Omental fat pad (tissue), 4 donors: Measurements from ENCODE around the gene VANGL2. TPM values are rescaled to one million over a fixed set of nuclear protein-coding genes. Genes with fewer than 3 reads are reported as not detected.

ENCODE experiments used
- ATAC-seq: fragments of 150-250 bp; one replicate; pipeline ENCODE4 v1.9.1; 2016; ENCODE audit warnings: mild to moderate bottlenecking, moderate library complexity; ENCODE audit not compliant: low FRiP score
- DNase-seq: peaks from one replicate; pipeline ENCODE4 v3.0.0-alpha.2; 2019; ENCODE audit warnings: low spot score
- total RNA-seq, 4 donors: library from RNA; depleted of rRNA; stranded (reverse); fragments of >200 nt; gene quantifications; one replicate each; pipeline ENCODE4 v1.1.0, GENCODE V29; 2016
- TF ChIP-seq, protein P1 (sequence below), 3 donors: fragments of 450-650 bp; IDR thresholded peaks; one replicate each; pipeline ENCODE4 v1.5.1; 2016 to 2017; ENCODE audit warnings: antibody characterized with exemption in 3 of 3, mild to moderate bottlenecking in 3 of 3, moderate library complexity in 2 of 3

Gene VANGL2
- total RNA-seq, 4 donors from 2014 or later = 0.36 to 2.0 (median 1.0) TPM

DNA sequence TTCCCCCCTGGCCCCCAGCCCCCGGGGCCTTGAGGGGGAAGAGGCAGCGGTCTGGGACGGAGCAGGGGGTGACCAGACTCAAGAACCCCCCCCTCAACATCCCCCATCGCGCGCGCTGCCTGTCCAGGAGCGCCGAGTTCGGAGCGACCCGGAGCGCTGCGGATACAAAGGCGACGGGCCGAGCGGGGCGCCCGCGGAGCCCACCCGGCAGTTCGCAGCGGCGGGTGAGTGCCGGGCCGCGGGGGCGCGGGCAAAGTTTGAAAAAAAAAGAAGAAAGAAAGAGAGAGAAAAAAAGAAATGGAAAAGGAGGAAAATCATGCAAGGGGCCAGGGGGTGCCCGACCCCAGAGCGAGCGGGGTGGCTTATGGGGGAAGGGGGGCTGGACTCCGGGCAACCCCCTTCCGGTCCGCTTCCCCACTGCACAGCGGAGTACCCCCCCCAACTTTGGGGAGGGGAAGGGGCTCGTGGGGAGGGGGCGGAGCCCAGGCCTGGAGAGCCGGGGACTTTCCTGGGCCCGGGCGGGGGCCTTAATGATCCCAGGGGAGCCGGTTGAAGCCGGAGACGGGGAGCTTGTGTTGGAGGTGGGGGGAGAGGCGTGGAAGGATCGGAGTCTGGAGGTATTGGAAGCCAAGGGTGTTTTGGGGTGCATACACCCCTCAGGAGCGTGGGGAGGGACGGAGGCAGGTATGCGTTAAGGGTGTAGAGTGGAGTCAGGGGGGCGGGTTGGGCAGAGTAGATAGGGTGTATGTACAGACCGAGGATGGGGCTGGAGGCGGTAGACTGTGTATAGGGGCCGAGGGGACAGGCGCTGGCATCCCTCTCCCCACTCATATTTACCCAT is 502 bp downstream of the VANGL2 start:
- DNase-seq (no peak), ATAC-seq (peak; percentile 6)
- TF ChIP-seq, protein P1, sequence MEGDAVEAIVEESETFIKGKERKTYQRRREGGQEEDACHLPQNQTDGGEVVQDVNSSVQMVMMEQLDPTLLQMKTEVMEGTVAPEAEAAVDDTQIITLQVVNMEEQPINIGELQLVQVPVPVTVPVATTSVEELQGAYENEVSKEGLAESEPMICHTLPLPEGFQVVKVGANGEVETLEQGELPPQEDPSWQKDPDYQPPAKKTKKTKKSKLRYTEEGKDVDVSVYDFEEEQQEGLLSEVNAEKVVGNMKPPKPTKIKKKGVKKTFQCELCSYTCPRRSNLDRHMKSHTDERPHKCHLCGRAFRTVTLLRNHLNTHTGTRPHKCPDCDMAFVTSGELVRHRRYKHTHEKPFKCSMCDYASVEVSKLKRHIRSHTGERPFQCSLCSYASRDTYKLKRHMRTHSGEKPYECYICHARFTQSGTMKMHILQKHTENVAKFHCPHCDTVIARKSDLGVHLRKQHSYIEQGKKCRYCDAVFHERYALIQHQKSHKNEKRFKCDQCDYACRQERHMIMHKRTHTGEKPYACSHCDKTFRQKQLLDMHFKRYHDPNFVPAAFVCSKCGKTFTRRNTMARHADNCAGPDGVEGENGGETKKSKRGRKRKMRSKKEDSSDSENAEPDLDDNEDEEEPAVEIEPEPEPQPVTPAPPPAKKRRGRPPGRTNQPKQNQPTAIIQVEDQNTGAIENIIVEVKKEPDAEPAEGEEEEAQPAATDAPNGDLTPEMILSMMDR (IDR thresholded peaks at IDR 0.05) = no peak

DNA sequence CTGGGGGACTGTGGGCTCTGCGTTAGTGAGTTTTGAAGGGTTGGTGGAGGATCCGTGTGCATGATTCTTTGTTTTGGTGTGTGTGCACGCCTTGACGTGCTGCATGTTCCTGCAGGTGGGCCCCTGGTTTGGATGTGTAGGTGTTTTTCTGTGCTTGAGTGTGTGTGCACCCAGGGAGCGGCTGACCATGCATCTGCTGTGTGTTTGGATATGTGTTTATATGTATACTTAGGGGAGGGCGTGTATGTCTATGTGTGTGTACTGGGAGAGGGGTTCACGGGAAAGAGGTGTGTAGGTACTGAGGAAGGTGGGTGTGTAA is 1.1 kb downstream of the VANGL2 start:
- ATAC-seq = no peak
- DNase-seq = no peak
- TF ChIP-seq, protein P1 (IDR thresholded peaks at IDR 0.05) = no peak

DNA sequence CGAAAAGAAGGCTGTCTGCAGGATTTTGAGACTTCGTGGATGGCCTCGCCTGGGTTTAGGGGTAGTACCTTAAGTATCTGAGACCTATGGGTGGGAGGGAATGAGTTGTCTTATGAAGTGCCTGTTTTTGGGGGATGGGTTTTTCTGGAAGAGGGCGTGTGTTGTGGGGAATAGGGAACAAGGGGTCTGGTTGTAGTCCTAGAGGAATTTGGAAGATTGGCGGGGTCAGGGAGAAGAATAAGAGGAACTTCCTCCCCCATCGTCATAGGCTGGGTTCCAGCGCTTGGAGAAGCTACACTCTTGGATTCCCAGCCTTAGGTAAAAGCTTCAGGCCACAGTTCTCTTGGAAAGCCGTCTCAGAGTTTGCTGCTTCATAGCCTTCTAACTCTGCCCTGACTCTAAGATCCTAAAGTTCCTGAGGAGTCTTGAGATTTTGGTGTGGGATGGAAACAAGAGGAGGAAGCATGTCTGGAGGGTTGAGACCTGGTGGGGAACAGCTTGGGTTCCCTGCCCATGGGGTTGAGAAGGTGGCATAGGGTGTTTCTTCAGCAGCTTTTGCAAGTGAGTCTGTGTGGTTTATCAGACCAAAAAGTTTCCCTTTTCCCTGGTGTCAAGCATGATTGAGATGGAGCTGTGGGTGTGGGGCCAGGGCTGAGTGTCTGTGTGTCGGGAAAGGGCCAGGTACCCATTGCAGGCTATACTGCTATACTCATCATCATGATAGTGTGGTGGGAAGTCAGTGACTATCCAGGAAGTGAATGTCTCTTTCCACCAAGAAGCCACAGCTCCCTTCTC is 1.8 kb downstream of the VANGL2 start:
- DNase-seq = no peak
- no peak for ATAC-seq
- TF ChIP-seq, protein P1 (IDR thresholded peaks at IDR 0.05) = no peak

DNA sequence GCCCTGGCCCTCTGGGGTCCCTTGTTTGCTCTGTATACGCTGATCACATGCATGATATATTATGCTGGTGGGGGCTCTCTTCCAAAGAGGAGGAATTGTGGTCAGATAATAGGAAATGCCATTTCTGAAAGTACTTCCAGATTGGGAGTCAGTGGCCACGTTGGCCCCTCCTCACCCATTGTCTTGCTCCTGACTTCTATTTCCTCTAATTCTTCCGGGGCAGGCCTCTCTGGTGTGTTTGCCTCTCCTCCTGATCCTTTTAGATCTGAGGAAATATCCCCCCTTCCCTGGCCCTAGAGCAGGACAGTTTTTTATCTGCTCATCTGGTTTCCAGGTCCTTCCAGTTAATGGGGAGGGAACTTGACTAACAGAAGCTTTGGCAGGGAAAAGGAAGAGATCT is 2.9 kb downstream of the VANGL2 start:
- DNase-seq = no peak
- TF ChIP-seq, protein P1 (IDR thresholded peaks at IDR 0.05) = no peak
- no peak for ATAC-seq

DNA sequence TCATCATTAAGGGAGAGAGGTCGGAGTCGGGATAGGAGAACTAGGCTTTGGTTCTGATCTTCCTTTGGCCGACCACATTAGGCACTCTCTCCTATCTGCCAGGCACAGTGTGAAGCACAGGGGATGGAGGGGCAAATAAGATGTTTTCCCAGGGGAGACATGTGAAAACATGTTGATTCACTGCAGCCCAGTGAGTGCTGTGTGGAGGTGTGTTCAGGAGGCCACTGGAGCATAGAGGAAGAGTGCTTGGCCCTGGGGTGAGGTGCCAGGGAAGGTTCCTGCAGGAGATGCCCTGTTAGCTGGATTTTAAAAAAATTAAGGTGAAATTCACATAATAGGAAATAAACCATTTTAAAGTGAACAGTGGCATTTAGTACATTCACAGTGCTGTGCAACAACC is 3.7 kb downstream of the VANGL2 start:
- DNase-seq (no peak), ATAC-seq (no peak)
- TF ChIP-seq, protein P1 (IDR thresholded peaks at IDR 0.05) = no peak

DNA sequence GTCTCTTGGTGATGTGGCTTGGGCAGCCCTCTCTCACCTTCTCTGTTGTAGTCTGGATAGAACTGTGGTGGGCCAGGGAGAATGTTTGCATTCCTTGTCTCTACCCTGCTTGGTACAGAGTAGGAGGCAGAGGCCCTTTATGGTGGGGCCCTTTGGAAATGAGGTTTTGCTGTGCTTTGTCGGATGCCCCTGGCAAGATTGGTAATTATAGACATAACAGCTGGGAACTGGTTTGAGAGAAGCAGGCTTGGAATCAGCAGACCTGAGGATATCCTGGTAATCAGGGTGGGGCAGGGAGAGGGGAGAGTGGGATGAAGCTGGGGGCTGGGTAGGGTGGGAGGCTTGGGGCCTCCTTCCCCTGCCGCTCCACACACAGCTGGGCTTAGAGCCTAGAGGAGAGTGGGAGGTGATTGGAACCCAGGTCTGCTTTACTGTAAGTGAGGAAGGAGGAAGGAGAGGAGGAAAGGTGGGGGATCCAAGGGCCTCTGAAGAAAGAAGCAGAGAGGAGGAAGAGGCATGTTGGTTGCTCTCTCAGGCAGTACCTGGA is 5.0 kb downstream of the VANGL2 start:
- ATAC-seq (no peak), DNase-seq (no peak)
- TF ChIP-seq, protein P1 (IDR thresholded peaks at IDR 0.05) = no peak
